Measurements from ENCODE around the gene ZNF575.
A peak's percentile ranks its signal among the peaks of the same experiment; 100 is the strongest.
"Not testable (repeated sequence)": the region's sequence is repeated elsewhere in the genome, so short reads cannot be mapped to it uniquely, and the experiment has no call there.

Gene ZNF575

DNA sequence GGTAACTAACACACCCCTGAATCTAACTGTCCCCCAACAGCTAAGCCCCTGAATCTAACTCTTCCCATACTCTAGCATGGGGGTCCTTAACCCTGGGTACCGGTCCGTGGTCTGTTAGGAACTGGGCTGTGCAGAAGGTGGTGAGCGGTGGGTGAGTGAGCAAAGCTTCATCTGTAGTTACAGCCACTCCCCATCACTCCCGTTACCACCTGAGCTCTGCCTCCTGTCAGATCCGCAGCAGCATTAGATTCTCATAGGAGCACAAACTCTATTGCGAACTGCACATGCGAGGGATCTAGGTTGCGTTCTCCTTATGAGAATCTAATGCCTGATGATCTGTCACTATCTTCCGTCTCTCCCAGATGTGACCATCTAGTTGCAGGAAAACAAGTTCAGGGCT lies 22.3 kb upstream of the ZNF575 start:
- TF ChIP-seq, protein P1, sequence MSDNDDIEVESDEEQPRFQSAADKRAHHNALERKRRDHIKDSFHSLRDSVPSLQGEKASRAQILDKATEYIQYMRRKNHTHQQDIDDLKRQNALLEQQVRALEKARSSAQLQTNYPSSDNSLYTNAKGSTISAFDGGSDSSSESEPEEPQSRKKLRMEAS (IDR thresholded peaks at IDR 0.05; ENCODE audit: low read depth, low read length): no peak
- no peak for TF ChIP-seq POLR2A (IDR thresholded peaks at IDR 0.05; ENCODE audit: extremely low read depth, insufficient read length)
- no peak for TF ChIP-seq MYC (IDR thresholded peaks at IDR 0.05; ENCODE audit: low read depth, low read length)
- TF ChIP-seq, protein P2, sequence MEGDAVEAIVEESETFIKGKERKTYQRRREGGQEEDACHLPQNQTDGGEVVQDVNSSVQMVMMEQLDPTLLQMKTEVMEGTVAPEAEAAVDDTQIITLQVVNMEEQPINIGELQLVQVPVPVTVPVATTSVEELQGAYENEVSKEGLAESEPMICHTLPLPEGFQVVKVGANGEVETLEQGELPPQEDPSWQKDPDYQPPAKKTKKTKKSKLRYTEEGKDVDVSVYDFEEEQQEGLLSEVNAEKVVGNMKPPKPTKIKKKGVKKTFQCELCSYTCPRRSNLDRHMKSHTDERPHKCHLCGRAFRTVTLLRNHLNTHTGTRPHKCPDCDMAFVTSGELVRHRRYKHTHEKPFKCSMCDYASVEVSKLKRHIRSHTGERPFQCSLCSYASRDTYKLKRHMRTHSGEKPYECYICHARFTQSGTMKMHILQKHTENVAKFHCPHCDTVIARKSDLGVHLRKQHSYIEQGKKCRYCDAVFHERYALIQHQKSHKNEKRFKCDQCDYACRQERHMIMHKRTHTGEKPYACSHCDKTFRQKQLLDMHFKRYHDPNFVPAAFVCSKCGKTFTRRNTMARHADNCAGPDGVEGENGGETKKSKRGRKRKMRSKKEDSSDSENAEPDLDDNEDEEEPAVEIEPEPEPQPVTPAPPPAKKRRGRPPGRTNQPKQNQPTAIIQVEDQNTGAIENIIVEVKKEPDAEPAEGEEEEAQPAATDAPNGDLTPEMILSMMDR (IDR thresholded peaks at IDR 0.05; ENCODE audit: low read depth, low read length): no peak
- H3K4me3 ChIP-seq (ENCODE audit: low read depth, low read length): no peak overlapping the region
- no peak for DNase-seq (ENCODE audit: low read depth)

DNA sequence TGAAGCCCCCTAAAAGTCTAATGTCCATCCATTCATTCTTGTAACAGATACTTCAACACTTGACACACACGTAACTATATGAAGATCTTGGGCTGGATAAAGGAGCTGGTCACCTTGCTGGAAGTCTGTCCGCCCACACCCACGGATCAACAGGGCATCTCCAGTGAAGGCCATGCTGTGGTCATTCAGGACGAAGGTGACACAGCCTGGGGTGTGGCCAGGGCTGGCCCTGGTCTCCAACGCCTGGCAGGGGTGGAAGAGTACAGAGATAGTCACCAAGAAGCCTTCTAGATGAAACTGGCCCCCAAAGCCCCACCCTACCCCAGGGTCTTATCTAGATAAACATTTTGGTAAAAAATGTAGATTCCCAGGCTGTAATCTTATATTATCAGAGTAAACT lies 21.7 kb upstream of the ZNF575 start:
- TF ChIP-seq, protein P1 (IDR thresholded peaks at IDR 0.05; ENCODE audit: low read depth, low read length): no peak
- no peak for TF ChIP-seq POLR2A (IDR thresholded peaks at IDR 0.05; ENCODE audit: extremely low read depth, insufficient read length)
- no peak overlapping the region for H3K4me3 ChIP-seq (ENCODE audit: low read depth, low read length)
- no peak for DNase-seq (ENCODE audit: low read depth)

DNA sequence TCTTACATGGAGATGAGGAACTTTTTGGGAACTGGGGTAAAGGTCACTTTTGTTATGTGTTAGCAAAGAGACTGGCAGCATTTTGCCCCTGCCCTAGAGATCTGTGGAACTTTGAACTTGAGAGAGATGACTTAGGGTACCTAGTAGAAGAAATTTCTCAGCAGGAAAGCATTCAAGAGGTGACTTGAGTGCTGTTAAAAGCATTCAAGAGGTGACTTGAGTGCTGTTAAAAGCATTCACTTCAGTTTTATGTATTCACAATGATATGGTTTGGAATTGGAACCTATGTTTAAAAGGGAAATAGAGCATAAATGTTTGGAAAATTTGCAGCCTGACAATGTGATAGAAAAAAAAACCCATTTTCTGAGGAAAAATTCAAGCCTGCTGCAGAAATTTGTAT lies 20.6 kb upstream of the ZNF575 start:
- H3K4me3 ChIP-seq (ENCODE audit: low read depth, low read length); DNase-seq (ENCODE audit: low read depth): not testable (repeated sequence)

DNA sequence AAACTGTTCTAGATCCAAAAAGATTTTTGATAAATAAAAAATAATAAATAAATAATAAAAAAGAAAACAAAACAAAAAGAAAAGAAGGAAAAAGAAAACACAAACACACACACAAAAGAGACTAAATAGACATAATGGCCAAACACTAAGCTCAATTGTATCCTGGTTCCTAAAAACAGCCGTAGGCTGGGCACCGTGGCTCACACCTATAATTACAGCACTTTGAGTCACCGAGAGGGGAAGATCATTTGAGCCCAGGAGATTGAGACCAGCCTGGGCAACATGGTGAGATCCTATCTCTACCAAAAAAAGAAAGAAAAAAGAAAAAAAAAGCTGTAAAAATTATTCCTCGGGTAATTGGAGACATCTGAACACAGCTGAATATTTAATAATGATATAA lies 14.9 kb upstream of the ZNF575 start:
- no peak for DNase-seq (ENCODE audit: low read depth)
- no peak overlapping the region for H3K4me3 ChIP-seq (ENCODE audit: low read depth, low read length)
- TF ChIP-seq POLR2A (IDR thresholded peaks at IDR 0.05; ENCODE audit: extremely low read depth, insufficient read length): no peak
- TF ChIP-seq MYC (IDR thresholded peaks at IDR 0.05; ENCODE audit: low read depth, low read length): no peak
- TF ChIP-seq, protein P1 (IDR thresholded peaks at IDR 0.05; ENCODE audit: low read depth, low read length): no peak
- TF ChIP-seq, protein P2 (IDR thresholded peaks at IDR 0.05; ENCODE audit: low read depth, low read length): no peak

DNA sequence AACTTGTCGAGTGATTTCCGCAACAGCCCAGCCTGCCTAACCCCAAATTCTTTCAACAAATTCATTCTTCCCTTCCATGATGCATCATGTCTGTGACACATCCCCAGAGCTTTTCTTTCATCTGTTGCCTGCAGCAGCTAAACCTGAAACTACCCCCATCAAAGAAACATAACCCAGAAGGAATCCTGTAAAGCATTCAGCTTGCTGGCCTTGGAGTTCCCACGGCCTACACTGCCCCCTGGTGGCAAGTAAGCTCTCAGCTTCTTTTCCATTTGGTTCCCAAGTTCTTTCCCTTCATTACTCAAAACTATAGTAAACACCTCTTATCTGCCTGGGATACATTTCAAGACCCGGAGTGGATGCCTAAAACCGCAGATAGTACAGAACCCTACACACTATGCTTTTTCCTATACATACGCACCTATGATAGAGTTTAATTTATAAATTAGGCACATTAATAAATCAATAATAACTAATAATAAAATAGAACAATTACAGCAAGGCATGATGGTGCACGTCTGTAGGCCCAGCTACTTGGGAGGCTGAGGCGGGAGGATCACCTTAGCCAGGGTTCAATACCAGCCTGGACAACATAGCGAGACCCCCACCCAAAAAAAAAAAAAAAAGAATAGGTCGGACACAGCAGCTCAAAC lies 13.4 kb upstream of the ZNF575 start:
- DNase-seq (ENCODE audit: low read depth): peak; percentile 79
- TF ChIP-seq, protein P2 (IDR thresholded peaks at IDR 0.05; ENCODE audit: low read depth, low read length): peak; percentile 68
- TF ChIP-seq, protein P1 (IDR thresholded peaks at IDR 0.05; ENCODE audit: low read depth, low read length): no peak
- TF ChIP-seq POLR2A (IDR thresholded peaks at IDR 0.05; ENCODE audit: extremely low read depth, insufficient read length): no peak
- H3K4me3 ChIP-seq (ENCODE audit: low read depth, low read length): no peak overlapping the region

DNA sequence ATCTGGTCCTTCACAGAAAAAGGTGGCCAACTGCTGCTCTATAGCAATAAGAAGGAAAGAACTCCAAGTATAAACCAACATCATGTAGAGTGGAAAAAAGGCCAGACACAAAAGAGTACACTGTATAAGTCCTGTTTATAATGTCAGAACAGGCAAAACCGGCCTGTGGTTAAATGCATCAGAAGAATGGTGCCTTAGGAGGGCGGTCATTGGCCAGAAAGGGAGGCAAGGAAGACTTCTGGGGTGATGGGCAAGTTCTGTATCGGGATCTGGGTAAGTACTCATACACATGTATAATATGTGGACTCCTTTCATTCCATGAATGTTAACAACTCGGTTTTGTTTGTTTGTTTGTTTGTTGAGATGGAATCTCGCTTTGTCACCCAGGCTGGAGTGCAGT lies 10.1 kb upstream of the ZNF575 start:
- DNase-seq (ENCODE audit: low read depth): no peak
- TF ChIP-seq, protein P2 (IDR thresholded peaks at IDR 0.05; ENCODE audit: low read depth, low read length): no peak
- no peak for TF ChIP-seq MYC (IDR thresholded peaks at IDR 0.05; ENCODE audit: low read depth, low read length)
- TF ChIP-seq, protein P1 (IDR thresholded peaks at IDR 0.05; ENCODE audit: low read depth, low read length): no peak
- no peak for TF ChIP-seq POLR2A (IDR thresholded peaks at IDR 0.05; ENCODE audit: extremely low read depth, insufficient read length)
- no peak overlapping the region for H3K4me3 ChIP-seq (ENCODE audit: low read depth, low read length)

DNA sequence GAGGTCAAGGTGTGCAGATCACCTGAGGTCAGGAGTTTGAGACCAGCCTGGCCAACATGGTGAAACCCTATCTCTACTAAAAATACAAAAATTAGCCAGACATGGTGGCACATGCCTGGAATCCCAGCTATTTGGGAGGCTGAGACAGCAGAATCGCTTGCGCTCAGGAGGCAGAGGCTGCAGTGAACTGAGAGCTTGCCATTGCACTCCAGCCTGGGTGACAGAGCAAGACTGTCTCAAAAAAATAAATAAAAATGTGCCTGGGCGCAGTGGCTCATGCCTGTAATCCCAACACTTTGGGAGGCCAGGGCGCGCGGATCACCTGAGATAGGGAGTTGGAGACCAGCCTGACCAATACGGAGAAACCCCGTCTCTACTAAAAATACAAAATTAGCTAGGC lies 9.3 kb upstream of the ZNF575 start:
- not testable (repeated sequence) for H3K4me3 ChIP-seq (ENCODE audit: low read depth, low read length); DNase-seq (ENCODE audit: low read depth)

Measured in NB4 (cell line).